NB4 (cell line): ENCODE data around the gene SPINK13.

Experiments used
- DNase-seq: peaks from one replicate; pipeline ENCODE4 v3.0.0; 2010; ENCODE audit warnings: low read depth
- H3K4me3 ChIP-seq: one replicate; pipeline ENCODE4 v1.5.1; 2011; ENCODE audit warnings: mild to moderate bottlenecking, low read depth, low read length, moderate library complexity
- CTCF ChIP-seq: IDR thresholded peaks from one replicate; pipeline ENCODE4 v1.5.1; 2012; ENCODE audit warnings: low read depth, low read length
- MAX ChIP-seq: IDR thresholded peaks from 2 replicates; pipeline ENCODE4 v1.6.1; 2011; ENCODE audit warnings: low read depth, low read length
- MYC ChIP-seq: IDR thresholded peaks from 2 replicates; pipeline ENCODE4 v1.6.1; 2011; ENCODE audit warnings: low read depth, low read length
- POLR2A ChIP-seq: IDR thresholded peaks from 2 replicates; pipeline ENCODE4 v1.6.1; 2011; ENCODE audit warnings: mild to moderate bottlenecking; ENCODE audit not compliant: insufficient read length; ENCODE audit errors: extremely low read depth

The SPINK13 gene

DNA sequence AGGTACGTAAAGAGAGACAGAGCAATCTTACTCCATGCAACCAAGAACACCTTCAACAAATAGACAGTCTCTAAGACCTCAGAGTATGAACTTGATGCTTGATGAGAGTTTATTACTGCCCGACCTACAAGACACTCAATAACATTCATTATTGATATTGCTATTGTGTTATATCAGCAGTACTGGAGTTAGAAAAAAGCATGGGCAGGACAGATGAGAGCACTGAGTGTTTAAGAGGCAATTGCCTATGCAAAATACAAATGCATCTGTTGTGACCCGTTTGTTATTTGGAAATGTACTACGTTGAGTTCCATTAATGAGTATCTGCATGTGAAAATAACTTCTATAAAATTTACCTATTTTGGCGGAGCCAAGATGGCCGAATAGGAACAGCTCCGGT lies 38.4 kb upstream of the SPINK13 start:
- no peak overlapping the region for H3K4me3 ChIP-seq
- TF ChIP-seq POLR2A (no peak), MAX (no peak), CTCF (no peak), MYC (no peak)

GRCh38 chr5:148237785-148238417 lies 30.7 kb upstream of the SPINK13 start:
- H3K4me3 ChIP-seq, result no peak overlapping the region
- TF ChIP-seq POLR2A (no peak), CTCF (no peak), MYC (no peak), MAX (no peak)
- DNase-seq, result no peak

More for the DNA sequence above, 38.4 kb upstream of the SPINK13 start:
- no peak for DNase-seq

DNA sequence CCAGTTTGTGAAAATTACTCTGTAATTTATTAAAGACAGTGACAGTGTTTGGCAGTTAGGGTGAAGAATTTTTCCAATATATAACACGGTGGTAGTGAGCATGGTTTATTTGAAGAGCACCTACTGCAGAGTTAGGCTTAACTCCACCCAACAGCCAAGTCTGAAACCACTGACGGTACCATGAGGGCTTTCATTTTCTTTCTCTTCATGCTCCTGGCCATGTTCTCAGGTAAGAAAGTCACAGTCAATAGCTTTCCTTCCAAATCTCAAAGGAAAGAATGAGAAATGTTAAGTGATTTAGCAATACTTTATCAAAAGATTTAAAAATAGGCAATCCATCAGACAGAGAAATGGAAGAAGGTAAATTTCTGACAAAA lies 30.2 kb upstream of the SPINK13 start, which contains the start of gene MARCOL:
MARCOL (plus strand) TSS at position 108 of the 377 bp plus-strand sequence; CDS start at position 181, 73 bp downstream.
- no peak within 1 kb of the TSS for H3K4me3 ChIP-seq

GRCh38 chr5:148248894-148249293 lies 19.7 kb upstream of the SPINK13 start:
- DNase-seq, result no peak
- no peak overlapping the region for H3K4me3 ChIP-seq
- TF ChIP-seq POLR2A, result no peak

More for the DNA sequence above, 30.2 kb upstream of the SPINK13 start, which contains the start of gene MARCOL:
- no peak for DNase-seq
- TF ChIP-seq MYC (no peak), POLR2A (no peak), MAX (no peak), CTCF (no peak)

DNA sequence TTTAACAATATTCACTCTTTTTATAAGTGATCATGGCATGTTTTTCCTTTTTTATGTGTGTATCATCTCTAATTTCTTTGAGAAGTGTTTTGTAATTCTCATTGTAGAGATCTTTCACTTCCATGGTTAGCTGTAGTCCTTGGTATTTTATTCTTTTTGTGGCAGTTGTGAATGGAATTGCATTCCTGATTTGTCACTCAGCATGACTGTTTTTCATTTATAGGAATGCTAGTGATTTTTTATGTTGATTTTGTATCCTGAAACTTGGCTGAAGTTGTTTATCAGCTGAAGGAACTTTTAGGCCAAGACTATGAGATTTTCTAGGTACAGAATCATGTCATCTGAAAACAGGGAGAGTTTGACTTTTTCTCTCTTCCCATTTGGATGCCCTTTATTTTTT lies 13.1 kb upstream of the SPINK13 start:
- TF ChIP-seq POLR2A (no peak), MYC (no peak), CTCF (no peak), MAX (no peak)
- H3K4me3 ChIP-seq, result no peak overlapping the region
- no peak for DNase-seq

- DNase-seq, result no peak
- no peak overlapping the region for H3K4me3 ChIP-seq
- no peak for TF ChIP-seq MAX
- TF ChIP-seq CTCF, result no peak
- no peak for TF ChIP-seq MYC
- no peak for TF ChIP-seq POLR2A
Measured at GRCh38 chr5:148259288-148259687, 9.3 kb upstream of the SPINK13 start.
